CD4-positive, alpha-beta T cell treated with Interleukin-17A for 4 hours (primary cell): ENCODE data around the gene CAMKMT.

Source experiments
- DNase-seq: peaks from one replicate; pipeline ENCODE4 v3.0.0-alpha.2; 2020; ENCODE audit warnings: mixed read lengths

CAMKMT gene

GRCh38 chr2:44778671-44779476 lies 417.1 kb downstream of the CAMKMT start:
- no peak for DNase-seq

DNA sequence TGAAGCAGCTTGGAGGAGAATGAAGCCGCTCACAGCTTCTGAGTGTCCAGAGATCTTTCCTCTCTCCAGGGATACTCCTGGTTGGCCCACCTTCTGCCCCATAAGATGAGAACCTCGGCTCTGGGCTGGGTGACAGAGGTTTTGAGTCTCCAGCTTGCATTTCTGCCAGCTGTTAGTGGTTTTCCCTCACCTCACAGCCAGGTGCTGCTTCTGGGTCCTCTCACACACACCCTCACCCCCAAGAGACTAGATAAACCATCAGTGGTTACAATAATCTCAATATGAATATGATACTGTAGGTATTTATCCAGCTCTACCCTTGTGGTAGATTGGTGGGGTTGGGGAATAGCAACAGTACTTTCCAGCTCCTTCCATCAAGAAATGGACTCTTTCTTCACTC lies 418.0 kb downstream of the CAMKMT start:
- no peak for DNase-seq

- DNase-seq: no peak
Observed at GRCh38 chr2:44780406-44780805, 418.7 kb downstream of the CAMKMT start.

- DNase-seq: no peak
Observed at GRCh38 chr2:44785433-44785832, 423.7 kb downstream of the CAMKMT start.

- DNase-seq: no peak
Observed at GRCh38 chr2:44786045-44786816, 424.5 kb downstream of the CAMKMT start.

DNA sequence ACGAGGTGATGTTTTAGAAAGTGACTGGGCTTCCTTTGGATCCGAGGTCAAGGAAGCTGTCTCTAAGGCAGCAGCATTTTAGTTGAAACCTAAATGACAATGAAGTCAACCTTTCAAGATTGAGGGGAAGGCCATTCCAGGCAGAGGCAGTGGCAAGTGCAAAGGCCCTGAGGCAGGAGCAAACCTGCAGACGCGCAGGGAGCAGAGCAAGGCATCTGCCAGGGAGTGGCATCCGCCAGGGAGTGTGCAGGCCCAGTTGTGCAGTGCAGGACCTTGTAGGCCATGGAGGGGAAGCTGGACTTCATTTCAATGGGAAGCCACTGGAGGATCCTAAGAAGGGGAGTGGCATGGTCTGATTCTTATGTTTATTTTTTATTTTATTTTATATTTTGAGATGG lies 425.1 kb downstream of the CAMKMT start:
- DNase-seq: no peak

GRCh38 chr2:44787663-44788062 lies 425.9 kb downstream of the CAMKMT start:
- DNase-seq: no peak

DNA sequence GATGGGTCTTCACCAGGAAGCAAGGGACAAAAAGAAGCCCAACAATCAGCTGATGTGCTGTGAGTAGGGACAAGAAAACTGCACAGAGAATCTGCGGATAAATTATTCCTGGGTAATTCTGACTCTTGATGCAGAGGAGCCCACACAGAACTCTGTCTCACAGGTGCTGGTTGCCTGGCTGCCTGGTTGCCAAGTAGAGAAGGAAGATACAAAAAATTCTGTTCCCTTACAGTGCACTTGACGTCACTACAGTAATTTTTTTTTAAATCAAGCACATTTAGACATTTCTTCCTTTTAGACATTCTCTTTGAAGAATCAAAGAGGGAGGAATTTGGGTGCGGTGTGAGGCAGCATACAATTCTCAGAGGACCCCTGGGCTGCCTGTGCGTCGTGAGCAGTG lies 427.7 kb downstream of the CAMKMT start:
- DNase-seq: no peak

GRCh38 chr2:44789971-44790721 lies 428.4 kb downstream of the CAMKMT start:
- DNase-seq: no peak

DNA sequence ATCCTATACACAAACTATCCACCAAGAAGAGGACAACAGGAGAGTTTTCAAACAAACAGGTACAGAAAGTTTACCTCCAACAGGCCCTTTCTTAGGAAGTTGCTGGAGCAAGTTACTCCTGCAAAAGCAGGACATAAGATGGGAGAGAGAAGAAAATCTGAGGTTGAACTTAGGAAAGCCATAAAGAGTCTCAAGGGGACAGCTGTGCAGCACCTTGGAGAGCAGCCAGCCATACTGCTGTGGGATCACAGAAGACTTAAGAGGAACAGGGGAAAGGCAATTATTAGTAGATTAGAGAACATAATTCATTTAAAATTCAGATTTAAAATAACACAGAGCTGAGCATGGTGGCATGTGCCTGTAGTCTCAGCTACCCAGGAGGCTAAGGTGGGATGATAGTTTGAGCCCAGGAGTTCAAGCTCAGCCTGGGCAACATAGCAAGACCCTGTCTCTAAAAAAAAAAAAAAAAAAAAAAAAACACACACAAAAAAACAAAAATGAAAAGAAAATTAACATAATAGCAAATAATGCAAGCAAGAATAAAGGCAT lies 431.6 kb downstream of the CAMKMT start:
- no peak for DNase-seq

- no peak for DNase-seq
Observed at GRCh38 chr2:44796771-44797170, 435.0 kb downstream of the CAMKMT start.

DNA sequence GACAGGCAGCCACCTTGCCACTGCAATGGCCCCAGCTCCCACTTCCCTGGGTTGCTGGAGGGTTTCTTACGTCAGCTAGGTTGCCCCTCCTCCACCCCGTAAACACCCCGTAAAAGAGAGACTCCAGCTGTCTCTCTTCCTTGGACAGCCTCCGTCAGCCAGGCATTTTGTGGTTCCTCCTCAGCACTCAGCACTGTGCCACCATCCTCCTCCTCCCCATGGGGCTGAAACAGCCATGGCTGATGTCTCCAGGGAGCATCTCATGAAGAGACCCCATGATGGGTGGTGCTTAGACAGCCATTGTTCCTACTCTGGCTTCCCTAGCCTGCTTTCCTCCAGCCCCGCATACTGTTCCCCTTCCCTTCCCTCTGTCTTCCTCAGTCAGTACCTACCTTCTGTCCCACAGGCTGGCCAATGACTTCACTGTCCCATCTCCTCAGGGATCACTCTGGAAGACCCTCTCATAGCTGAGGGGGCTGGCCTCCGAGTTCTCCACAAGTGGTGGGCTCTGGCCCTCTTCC lies 436.5 kb downstream of the CAMKMT start:
- no peak for DNase-seq

GRCh38 chr2:44799105-44799504 lies 437.4 kb downstream of the CAMKMT start:
- no peak for DNase-seq

DNA sequence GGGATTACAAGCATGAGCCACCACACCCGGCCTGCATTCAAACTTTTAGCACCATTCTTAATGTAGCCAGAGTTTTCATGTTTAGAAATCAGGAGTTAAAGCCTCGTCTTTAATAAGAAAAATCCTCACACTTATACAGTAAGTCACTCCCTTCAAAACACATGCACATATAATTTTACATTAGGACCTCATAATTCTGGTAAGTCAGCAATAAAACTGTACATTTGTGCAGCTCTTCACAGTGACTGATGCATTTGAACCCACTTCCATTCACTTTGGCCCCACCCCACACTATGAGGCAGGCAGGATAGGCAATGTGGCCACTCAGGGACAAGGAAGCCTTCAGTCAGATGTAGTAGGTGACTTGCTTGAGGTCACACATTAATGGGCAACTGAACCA lies 438.0 kb downstream of the CAMKMT start:
- DNase-seq: no peak

DNA sequence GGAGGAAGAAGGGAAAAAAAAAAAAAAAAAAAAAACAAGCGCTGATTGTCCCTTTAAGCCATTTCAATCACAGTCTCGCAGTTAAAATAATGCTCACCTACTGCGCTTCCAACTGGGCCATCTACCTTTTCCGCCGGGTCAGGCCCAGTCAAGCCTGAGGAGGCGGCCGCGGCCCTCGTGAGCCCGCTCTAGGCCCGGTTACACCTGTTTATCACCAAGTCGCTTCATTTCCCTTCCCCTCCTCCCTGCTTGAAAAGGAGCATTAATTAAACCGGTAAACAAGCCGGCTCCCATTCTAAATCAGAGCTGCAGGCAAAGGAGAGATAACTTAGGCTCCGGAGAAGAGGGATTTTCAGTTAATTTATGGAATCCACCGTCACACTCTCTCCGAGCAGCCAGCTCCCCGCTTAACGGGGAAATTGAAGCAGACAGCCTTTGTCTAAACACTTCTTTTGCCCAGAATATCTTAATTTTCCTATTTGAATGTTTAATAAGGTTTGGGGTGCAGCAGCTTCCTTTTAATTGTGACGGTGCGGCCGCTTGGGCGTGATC lies 439.6 kb downstream of the CAMKMT start:
- no peak for DNase-seq

DNA sequence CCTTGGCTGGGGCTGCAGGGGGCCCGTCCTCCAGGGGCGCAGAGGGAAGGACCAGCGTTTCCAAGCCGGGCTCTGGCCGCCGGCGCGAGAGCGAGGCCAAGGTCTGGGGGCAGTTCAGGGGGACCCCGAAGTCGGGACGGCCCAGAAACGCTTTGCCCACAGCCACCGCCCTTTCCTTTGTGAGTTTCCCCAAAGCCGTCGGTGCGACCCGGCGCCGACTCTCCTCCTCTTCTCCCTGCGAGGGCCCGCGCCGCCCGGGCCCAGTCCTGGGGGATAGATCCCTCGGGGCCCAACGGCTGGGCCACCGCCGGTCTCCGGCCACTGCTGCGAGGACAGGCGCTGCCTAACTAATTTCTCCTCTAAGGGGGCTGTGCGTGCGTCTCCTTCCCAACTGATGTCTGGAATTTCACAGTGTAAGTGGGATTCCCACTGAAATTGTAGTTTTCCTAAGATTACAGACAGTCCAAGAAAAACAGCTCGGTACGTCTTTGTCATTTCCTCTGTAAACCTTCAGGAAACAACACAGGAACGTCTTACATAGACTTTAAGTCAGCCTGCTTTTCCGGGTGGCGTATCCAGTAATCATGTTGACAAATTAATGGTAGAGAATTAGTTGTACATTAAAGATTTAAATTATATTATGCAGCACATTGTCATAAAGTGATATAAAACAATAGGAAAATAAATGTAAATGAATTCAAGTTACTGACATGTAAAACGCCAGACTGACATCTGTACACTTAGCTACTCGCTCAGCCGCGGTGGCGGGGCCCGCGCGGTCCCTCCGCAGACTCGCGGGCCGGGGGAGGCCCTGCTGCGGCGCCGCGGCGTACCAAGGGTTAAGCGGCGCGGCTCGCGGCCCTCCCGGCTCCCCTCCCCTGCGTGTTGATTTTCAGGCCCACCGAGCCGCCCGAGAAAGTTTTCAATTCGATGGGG lies 440.4 kb downstream of the CAMKMT start:
- DNase-seq: no peak

DNA sequence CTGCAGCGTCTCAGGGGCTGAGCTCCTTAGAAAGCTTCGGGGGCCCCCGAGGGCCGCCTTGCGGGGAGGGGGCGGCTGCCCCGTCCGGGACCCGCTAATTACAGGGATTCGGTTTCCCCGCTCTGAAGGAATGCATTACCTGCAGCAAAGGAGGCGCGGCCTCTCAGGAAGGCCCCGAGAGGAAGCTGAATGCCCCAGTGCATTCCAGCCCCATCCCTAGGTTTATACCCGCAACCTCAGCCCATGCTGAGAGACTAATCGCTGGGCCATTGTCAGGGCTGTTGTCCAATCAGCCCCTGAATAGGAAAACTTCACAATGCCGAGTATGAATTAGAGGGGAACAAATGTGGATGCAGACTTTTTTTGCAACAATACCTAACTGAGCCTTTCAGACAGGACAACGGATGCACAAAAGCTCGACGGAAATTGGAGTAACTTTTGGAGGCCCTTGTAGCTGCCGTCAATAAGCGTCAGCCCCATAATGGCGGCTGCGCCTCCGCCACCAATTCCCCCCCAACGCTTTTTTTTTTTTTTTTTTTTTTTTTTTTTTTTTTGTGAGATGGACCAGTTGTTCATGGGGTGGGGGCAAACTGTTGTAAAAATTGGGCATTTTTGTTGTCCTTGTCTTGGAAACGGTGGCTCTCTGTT lies 441.2 kb downstream of the CAMKMT start:
- no peak for DNase-seq

GRCh38 chr2:44804406-44805265 lies 442.9 kb downstream of the CAMKMT start:
- no peak for DNase-seq

DNA sequence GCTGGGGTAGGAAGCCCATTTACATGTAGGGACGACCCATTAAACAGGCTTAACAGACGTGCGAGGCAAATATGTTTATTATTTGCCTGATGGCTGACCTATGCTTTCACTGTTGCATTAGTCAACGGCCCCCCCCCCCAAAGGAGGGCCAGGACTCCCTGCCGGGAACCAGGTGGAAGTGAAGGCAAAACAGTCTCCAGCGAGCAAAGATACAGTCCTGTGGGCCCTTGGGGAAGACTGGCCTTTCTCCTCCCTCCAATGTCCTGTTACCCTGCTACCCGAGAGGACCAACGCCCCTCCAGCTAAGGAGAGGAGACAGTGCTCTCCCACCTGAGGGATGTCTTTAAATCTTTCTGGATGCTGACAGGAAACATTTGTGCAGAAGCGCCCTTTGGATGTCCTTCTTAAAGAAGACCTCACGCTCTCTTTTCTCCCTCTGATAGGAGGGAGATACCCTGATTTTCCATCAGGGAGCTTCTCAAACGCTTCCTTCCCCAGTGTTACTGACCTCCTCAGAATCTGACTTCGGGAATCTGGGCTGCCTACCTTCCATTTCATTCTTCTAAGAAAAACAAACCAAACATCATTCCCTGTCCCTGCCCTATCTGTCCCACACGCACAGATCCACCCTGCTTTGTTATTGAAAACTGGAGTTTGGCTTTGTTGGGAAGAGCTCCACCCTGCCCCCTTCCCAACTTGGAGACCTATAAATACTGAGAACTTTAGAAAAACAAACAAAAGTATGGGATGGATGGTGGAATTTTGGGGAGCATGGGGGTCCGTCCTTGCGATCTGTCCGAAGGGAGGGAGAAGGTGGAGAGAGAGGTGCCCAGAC lies 443.9 kb downstream of the CAMKMT start:
- DNase-seq: no peak
